Prostate gland (tissue), 2 donors: ENCODE results near the gene CEBPZ.

Experiments used
- CTCF ChIP-seq, 4 experiments: fragments of 200-600 bp in 2 of 4; fragments of 450-650 bp in 2 of 4; sonication (generic) in 2 of 4; IDR thresholded peaks; 1 replicate in 3 of 4; 2 replicates in 1 of 4; pipeline ENCODE4 v1.5.1; 2016 to 2019; ENCODE audit warnings: antibody characterized with exemption in 4 of 4, mild to moderate bottlenecking in 2 of 4, moderate library complexity in 2 of 4
- POLR2A ChIP-seq: fragments of 450-650 bp; IDR thresholded peaks from one replicate; pipeline ENCODE4 v1.6.1; 2016; ENCODE audit warnings: antibody characterized with exemption, mild to moderate bottlenecking
- POLR2AphosphoS5 ChIP-seq: sonication (generic); formaldehyde crosslinking; IDR thresholded peaks from one replicate; pipeline ENCODE4 v1.6.1; 2017; ENCODE audit warnings: antibody characterized with exemption

- TF ChIP-seq CTCF (IDR thresholded peaks at IDR 0.05): no peak
- TF ChIP-seq POLR2A: no peak
- no peak for TF ChIP-seq POLR2AphosphoS5
These were observed 815 bp downstream of the CEBPZ start for GRCh38 chr2:37230581-37230980.
